ENCODE data around the gene EHD4. TPM values are rescaled to one million over a fixed set of nuclear protein-coding genes. Genes with fewer than 3 reads are reported as not detected.

EHD4 gene
- polyA plus RNA-seq, 1 donor (not counting 4 experiments of a cell fraction or from before 2014, with no cell fraction given): 31.5 TPM

GRCh38 chr15:41930221-41930866, 42.0 kb downstream of the EHD4 start:
- Histone ChIP-seq H3K4me1 (ENCODE audit: control insufficient read depth, extremely low read depth, insufficient read depth, low read length) (peaks cover 46% of the 10 kb centered on the region), H3K4me3 (ENCODE audit: control insufficient read depth in 2 of 3, extremely low read depth in 1 of 3, insufficient read depth in 2 of 3, low read depth in 1 of 3, low read length in 3 of 3) (no peak overlapping the region), H3K4me2 (ENCODE audit: control insufficient read depth, extremely low read depth, insufficient read depth, low read depth, low read length) (no peak overlapping the region), H4K20me1 (ENCODE audit: control insufficient read depth, extremely low read depth, insufficient read depth, low read length) (no peaks in the 10 kb centered on the region), H3K9ac (ENCODE audit: control insufficient read depth, extremely low read depth, insufficient read depth, low read length) (peak overlapping the region; percentile 9), H3K27me3 (ENCODE audit: control insufficient read depth, extremely low read depth, insufficient read depth, low read length) (no peaks in the 10 kb centered on the region), H3K9me3 (ENCODE audit: control insufficient read depth, low read depth, low read length) (no peaks in the 10 kb centered on the region), H3K9me1 (ENCODE audit: control insufficient read depth, extremely low read depth, insufficient read depth, low read length) (peaks cover 6% of the 10 kb centered on the region), H3K36me3 (ENCODE audit: control insufficient read depth in 2 of 2, extremely low read depth in 1 of 2, insufficient read depth in 2 of 2, low read length in 2 of 2) (peaks cover 8 to 39% of the 10 kb centered on the region in 2 experiments), H3K79me2 (ENCODE audit: control insufficient read depth, insufficient read depth, low read length) (peaks cover 64% of the 10 kb centered on the region), H2AFZ (ENCODE audit: control insufficient read depth, low read length) (no peak overlapping the region), H3K27ac (ENCODE audit: control insufficient read depth, insufficient read depth, low read length) (peak overlapping the region; percentile 49)
- TF ChIP-seq CTCF (optimal IDR thresholded peaks at IDR 0.05 in 1 of 3, IDR thresholded peaks at IDR 0.05 in 1 of 3, conservative IDR thresholded peaks at IDR 0.05 in 1 of 3; ENCODE audit: extremely low read depth in 1 of 3, insufficient read depth in 2 of 3, low read length in 3 of 3) (peak in 2 of 3 experiments; percentile 34 to 50), EZH2 (IDR thresholded peaks at IDR 0.05; ENCODE audit: low read length) (no peak)
- DNase-seq (ENCODE audit: low read depth, low spot score): no peak
- no peak for FAIRE-seq
- dilution Hi-C loops (cut with MboI; ENCODE audit: extremely low pct_ligation_motif_present, low sequenced_read_pairs): no loop called here

GRCh38 chr15:41928637-41929620, 43.4 kb downstream of the EHD4 start:
- FAIRE-seq: no peak
- H3K4me1 ChIP-seq (ENCODE audit: control insufficient read depth, extremely low read depth, insufficient read depth, low read length): peaks cover 32% of the 10 kb centered on the region
- peaks cover 13 to 43% of the 10 kb centered on the region in 2 experiments for H3K36me3 ChIP-seq (ENCODE audit: control insufficient read depth in 2 of 2, extremely low read depth in 1 of 2, insufficient read depth in 2 of 2, low read length in 2 of 2)
- TF ChIP-seq CTCF (optimal IDR thresholded peaks at IDR 0.05 in 1 of 3, IDR thresholded peaks at IDR 0.05 in 1 of 3, conservative IDR thresholded peaks at IDR 0.05 in 1 of 3; ENCODE audit: extremely low read depth in 1 of 3, insufficient read depth in 2 of 3, low read length in 3 of 3): no peak
- no peak for TF ChIP-seq EZH2 (IDR thresholded peaks at IDR 0.05; ENCODE audit: low read length)
- H3K79me2 ChIP-seq (ENCODE audit: control insufficient read depth, insufficient read depth, low read length): peaks cover 71% of the 10 kb centered on the region
- DNase-seq (ENCODE audit: low read depth, low spot score): no peak
- dilution Hi-C loops (cut with MboI; ENCODE audit: extremely low pct_ligation_motif_present, low sequenced_read_pairs): no loop called here
- H3K27ac ChIP-seq (ENCODE audit: control insufficient read depth, insufficient read depth, low read length): no peak overlapping the region
- no peak overlapping the region for H3K9ac ChIP-seq (ENCODE audit: control insufficient read depth, extremely low read depth, insufficient read depth, low read length)
- H3K9me1 ChIP-seq (ENCODE audit: control insufficient read depth, extremely low read depth, insufficient read depth, low read length): peaks cover 6% of the 10 kb centered on the region
- no peak overlapping the region for H3K4me2 ChIP-seq (ENCODE audit: control insufficient read depth, extremely low read depth, insufficient read depth, low read depth, low read length)
- H4K20me1 ChIP-seq (ENCODE audit: control insufficient read depth, extremely low read depth, insufficient read depth, low read length): no peaks in the 10 kb centered on the region
- no peak overlapping the region for H2AFZ ChIP-seq (ENCODE audit: control insufficient read depth, low read length)
- no peak overlapping the region for H3K4me3 ChIP-seq (ENCODE audit: control insufficient read depth in 2 of 3, extremely low read depth in 1 of 3, insufficient read depth in 2 of 3, low read depth in 1 of 3, low read length in 3 of 3)
- no peaks in the 10 kb centered on the region for H3K9me3 ChIP-seq (ENCODE audit: control insufficient read depth, low read depth, low read length)
- H3K27me3 ChIP-seq (ENCODE audit: control insufficient read depth, extremely low read depth, insufficient read depth, low read length): no peaks in the 10 kb centered on the region
